HG03025 (cell line): ENCODE results near the gene ZMYND8.
"Not testable (repeated sequence)": the region's sequence is repeated elsewhere in the genome, so short reads cannot be mapped to it uniquely, and the experiment has no call there.

Source experiments
- ATAC-seq: cut with Tn5 transposase; IDR thresholded peaks from one replicate; pipeline ENCODE4 v1.9.1; 2021; ENCODE audit warnings: mild to moderate bottlenecking, moderate library complexity; ENCODE audit not compliant: unreplicated experiment, low FRiP score

ZMYND8 gene

DNA sequence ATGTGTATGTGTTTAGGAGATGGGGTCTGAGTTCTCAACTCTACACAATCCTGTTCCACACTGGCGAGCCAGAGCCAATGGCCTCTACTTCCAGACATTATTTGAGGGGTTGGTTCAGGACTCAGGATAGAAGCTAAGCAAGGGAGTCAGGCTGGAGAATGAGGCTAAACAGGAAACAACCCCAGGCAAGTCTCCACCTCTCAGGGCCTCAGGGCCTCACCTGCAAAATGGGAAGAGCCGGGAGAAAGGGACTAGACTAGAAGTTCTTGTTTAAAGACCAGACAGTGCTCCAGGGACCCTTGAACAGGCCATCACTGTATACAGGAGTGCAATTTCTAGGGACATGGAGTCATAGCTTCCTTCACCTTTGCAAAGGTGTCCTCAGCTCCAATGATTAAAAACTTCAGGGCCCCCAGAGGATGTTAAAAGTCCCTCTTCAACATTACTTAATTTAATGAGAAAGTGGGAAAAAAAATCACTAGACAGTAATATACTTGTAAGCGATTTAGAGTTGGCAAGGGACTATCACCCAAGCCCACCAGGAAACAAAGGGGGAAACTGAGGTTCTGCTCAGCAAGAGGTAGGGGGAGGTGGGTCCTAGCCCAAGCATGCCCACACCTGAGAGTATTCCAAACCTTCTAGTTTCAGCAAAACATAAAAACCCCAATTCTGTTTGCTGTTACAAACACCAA lies 41.7 kb downstream of the ZMYND8 start:
- no peak for ATAC-seq

GRCh38 chr20:47311967-47312681 lies 44.4 kb downstream of the ZMYND8 start:
- ATAC-seq: no peak

DNA sequence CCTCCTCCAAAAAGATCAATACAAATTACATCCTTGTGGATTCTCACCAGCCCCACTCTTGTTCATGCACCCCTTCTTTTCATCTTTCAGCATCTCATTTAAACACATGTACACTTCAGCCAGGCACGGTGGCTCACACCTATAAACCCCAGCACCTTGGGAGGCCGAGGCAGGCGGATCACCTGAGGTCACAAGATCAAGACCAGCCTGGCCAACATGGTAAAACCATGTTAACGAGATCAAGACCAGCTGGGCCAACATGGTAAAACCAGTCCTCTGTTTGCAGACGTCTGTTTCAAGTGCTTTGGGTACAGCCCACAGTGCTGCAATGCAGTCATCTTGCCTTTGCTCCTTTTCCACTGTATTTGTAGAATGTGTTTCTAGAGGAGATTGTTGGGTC lies 45.3 kb downstream of the ZMYND8 start:
- ATAC-seq: no peak

GRCh38 chr20:47310729-47311128 lies 45.8 kb downstream of the ZMYND8 start:
- no peak for ATAC-seq

DNA sequence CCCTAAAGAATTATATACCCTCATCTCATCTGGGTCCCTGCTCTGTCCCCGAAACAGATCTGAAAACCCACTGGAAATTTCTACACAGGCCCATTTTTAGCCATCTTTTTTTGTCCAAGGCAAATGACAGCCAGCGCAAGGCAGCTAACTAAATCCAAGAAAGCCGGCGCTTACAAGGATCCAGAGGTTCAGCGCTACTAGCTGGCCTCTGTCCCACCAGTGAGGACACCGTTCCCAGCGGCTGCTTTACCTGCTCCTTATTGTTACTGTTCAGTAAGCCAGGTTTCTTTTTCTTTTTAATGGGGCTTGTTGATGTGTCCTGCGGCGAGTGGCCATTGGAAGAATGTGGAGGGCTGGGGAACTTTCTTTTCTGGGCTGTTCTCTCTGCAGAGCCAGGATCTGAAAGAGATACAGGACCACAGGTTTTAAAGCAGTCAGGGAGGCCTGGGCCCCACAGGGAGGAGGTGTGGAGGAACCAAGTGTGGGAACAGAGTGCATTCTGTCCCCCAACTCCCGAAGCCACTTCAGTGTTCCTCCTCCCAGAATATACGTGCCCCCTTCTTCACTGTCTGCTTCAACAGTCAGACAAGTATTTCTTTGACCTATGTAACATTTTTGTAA lies 46.6 kb downstream of the ZMYND8 start:
- no peak for ATAC-seq

GRCh38 chr20:47309394-47309793 lies 47.1 kb downstream of the ZMYND8 start:
- ATAC-seq: no peak

DNA sequence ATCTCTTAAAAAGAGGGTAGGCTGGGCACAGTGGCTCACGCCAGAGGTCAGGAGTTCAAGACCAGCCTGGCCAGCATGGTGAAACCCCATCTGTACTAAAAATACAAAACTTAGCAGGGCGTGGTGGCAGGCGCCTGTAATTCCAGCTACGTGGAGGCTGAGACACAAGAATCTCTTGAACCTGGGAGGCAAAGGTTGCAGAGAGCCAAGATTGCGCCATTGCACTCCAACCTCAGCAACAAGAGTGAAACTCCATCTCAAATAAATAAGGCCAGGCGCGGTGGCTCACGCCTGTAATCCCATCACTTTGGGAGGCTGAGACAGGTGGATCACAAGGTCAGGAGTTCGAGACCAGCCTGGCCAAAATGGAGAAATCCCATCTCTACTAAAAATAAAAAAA lies 48.9 kb downstream of the ZMYND8 start:
- not testable (repeated sequence) for ATAC-seq

- no peak for ATAC-seq
Measured at GRCh38 chr20:47306755-47307370, 49.6 kb downstream of the ZMYND8 start.

DNA sequence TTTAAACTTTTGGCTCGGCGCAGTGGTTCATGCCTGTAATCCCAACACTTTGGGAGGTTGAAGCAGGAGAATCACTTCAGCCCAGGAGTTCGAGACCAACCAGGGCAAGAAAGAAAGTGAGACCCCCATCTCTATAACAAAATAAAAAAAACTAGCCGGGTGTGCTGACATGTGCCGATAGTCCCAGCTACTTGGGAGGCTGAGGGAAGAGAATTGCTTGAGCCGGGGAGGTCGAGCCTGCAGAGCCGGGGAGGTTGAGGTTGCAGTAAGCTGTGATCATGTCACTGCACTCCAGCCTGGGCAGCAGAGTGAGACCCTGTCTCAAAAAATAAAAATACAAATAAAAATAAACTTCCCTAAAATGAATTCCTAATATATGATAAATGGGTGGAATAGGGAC lies 50.4 kb downstream of the ZMYND8 start:
- ATAC-seq: no peak

DNA sequence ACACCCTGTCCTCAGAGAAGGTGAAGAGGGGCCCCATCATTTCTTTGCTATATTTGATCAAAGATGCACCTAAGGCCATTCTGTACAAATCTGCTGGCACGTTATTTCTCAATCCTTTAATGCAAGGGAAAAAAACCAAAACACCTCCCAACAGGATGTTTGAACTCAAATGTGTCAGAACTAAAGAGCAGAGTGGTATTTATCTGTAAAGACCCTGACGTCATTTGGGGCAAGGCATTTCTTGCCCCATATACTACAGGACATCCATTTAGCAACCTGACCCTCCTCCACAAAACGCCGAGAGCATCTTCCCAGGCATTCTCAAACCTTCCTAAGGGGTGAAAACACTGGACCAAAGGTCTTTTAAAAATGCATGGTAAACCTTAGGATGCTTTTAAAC lies 50.8 kb downstream of the ZMYND8 start:
- ATAC-seq: no peak

GRCh38 chr20:47304287-47304686 lies 52.2 kb downstream of the ZMYND8 start:
- no peak for ATAC-seq

DNA sequence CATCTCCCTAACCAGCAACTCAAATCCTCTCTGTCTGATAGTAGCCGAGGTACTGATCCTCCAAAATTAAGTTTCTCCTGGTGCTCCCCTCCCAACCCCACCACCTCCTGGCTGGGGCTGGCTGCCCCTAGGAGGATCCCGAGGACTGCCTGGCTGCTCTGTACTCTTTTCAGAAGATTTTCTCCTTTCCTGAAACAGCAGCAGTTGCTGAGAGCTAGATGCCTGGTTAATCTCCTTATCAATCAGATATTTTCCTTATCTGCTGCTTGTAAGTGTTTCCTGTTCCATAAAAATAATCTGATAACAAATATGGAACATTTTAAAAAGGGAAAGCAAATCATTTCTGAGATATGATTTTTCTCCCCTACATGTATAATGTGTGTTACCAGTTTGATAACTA lies 52.8 kb downstream of the ZMYND8 start:
- ATAC-seq: no peak

GRCh38 chr20:47300071-47300470 lies 56.4 kb downstream of the ZMYND8 start:
- no peak for ATAC-seq

DNA sequence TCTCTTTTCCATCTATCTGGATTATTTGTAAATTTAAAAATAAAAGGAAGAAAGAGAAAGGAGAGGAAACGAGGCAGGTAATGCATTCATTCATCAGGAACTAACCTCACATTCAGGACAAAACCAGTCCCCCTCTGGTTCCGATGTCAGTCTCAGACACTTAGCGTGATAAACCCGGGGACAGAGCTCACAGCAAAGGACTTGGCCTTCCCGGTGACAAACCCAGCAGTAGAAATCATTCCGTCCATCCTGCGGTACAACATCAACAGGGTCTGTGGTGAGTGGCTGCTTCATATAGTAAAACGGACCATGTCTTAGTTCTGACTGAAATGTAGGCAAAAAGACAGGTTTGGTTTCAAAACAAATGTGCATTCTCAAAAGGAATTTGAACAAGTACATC lies 57.9 kb downstream of the ZMYND8 start:
- no peak for ATAC-seq

DNA sequence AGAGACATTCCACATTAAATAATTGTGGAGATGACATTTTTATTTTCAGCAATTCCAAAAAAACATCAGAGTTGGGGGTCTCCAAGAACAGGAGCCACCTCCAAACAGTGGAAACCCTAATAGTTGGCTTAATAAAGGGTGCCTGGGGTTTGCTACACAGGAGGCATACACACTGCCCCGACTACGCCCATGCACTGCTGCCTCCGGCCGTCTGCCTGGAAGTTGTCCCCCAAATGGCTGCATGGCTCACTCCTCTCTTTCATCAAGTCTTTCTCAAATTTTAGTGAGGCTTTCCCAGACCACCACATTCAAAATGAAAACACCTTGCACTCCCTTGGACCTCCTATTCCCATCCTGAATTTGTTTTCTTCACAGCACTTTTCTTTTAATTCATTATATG lies 58.8 kb downstream of the ZMYND8 start:
- ATAC-seq: no peak

DNA sequence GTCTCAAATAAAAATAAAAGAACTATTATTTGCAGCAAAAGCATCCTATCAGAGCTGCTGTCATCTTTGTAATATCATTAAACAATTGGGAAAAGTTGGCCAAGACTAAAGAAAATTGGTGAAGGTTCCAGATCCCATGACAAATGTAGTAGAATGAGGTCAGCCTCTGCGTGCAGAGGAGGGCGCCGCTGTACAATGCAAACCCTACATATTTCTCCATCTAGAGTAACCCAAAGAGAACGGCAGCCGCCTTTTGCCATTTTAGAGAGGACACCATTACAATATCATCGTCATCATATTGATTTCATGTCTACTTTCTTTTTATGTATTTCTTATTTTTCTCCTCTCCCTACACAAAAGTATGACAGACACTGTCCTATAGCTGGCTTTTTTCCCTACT lies 59.5 kb downstream of the ZMYND8 start:
- ATAC-seq: no peak

- ATAC-seq: no peak
Measured at GRCh38 chr20:47295921-47296426, 60.5 kb downstream of the ZMYND8 start.

DNA sequence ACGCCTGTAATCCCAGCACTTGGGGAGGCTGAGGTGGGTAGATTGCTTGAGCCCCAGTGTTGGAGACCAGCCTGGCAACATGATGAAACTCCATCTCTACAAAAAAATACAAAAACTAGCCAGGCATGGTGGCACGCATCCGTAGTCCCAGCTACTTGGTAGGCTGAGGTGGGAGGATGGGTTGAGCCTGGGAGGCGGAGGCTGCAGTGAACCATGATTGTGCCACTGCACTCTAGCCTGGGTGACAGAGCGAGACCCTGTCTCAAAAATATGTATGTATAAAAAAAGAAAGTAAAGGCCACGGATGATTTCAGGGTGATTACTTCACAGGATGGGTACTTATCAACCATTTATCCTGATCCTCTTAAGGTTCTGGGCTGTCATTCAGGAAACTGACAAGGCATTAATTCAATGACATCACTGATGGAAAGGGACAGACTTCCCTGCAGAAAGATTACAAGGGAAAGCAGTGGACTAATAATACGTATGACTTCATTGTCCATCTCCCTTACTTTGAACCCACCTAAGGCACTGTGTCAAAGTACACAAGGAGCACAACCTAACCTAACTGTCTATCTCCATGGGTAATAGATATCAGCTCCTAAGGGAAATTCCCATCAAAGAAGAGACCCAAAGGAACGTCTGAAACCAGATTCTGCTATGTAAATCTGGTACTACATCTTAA lies 61.2 kb downstream of the ZMYND8 start:
- ATAC-seq: no peak

DNA sequence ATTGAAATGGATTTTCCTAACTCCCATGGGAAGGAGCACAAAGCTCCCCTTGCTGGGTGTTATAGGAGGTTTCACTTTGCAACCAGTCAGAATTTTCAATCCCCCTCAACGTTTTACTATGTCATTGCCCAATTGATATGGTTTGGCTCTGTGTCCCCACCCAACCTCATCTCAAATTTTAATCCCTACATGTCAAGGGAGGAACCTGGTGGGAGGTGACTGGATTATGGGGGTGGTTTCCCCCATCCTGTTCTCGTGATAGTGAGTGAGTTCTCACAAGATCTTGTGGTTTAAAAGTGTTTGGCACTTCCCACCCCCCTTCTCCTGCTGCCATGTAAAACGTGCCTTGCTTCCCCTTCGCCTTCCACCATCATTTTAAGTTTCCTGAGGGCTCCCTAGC lies 62.9 kb downstream of the ZMYND8 start:
- no peak for ATAC-seq

DNA sequence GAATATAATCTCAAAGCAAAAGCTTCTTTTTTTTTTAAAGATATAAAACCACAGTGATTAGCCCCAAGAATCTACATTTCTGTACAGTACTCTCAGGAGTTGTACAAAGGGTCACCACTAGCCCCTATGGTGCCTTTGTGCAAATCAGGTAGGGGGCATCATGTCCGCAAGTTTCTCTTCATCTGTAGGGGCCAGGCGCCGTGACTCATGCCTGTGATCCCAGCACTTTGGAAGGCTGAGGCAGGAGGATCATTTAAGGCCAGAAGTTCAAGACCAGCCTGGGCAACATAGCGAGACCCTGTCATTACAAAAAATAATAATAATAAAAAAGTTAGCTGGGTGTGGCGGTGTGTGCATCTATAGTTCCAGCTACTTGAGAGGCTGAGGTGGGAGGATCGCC lies 63.9 kb downstream of the ZMYND8 start:
- no peak for ATAC-seq
